NCI-H1417 treated with DMSO at 0.1 percent for 48 hours (cell line): ENCODE results near the gene FIGNL2.

Experiments used
- DNase-seq: peaks from one replicate; lab custom pipeline; 2025; lab: John Stamatoyannopoulos, UW

The FIGNL2 gene

GRCh38 chr12:51874000-51874399 lies 25.5 kb upstream of the FIGNL2 start:
- DNase-seq = no peak

- DNase-seq = no peak
These were observed 24.9 kb upstream of the FIGNL2 start for GRCh38 chr12:51873251-51873994.

- no peak for DNase-seq
These were observed 24.1 kb upstream of the FIGNL2 start for GRCh38 chr12:51872689-51872981.

GRCh38 chr12:51871918-51872688 lies 23.6 kb upstream of the FIGNL2 start:
- DNase-seq = no peak

- DNase-seq = no peak
These were observed 22.6 kb upstream of the FIGNL2 start for GRCh38 chr12:51871126-51871525.

- no peak for DNase-seq
These were observed 22.0 kb upstream of the FIGNL2 start for GRCh38 chr12:51870504-51870903.

- DNase-seq = no peak
These were observed 21.4 kb upstream of the FIGNL2 start for GRCh38 chr12:51869931-51870330.

- no peak for DNase-seq
These were observed 21.0 kb upstream of the FIGNL2 start for GRCh38 chr12:51869496-51869865.

GRCh38 chr12:51868821-51869495 lies 20.4 kb upstream of the FIGNL2 start:
- DNase-seq = no peak

GRCh38 chr12:51867796-51868428 lies 19.4 kb upstream of the FIGNL2 start:
- no peak for DNase-seq

- DNase-seq = no peak
These were observed 18.9 kb upstream of the FIGNL2 start for GRCh38 chr12:51867371-51867770.

GRCh38 chr12:51866762-51867161 lies 18.2 kb upstream of the FIGNL2 start:
- DNase-seq = no peak

GRCh38 chr12:51866324-51866723 lies 17.8 kb upstream of the FIGNL2 start:
- DNase-seq = no peak

GRCh38 chr12:51865757-51866270 lies 17.3 kb upstream of the FIGNL2 start:
- DNase-seq = no peak

GRCh38 chr12:51864833-51865670 lies 16.5 kb upstream of the FIGNL2 start:
- DNase-seq = no peak

GRCh38 chr12:51863933-51864832 lies 15.7 kb upstream of the FIGNL2 start:
- no peak for DNase-seq

- no peak for DNase-seq
These were observed 14.9 kb upstream of the FIGNL2 start for GRCh38 chr12:51863363-51863932.

GRCh38 chr12:51862947-51863346 lies 14.4 kb upstream of the FIGNL2 start:
- no peak for DNase-seq

GRCh38 chr12:51860986-51861385 lies 12.5 kb upstream of the FIGNL2 start:
- DNase-seq = no peak
